Tibial artery (tissue), 4 donors: ENCODE measurements around the gene IFITM2.
"Not testable (repeated sequence)": the region's sequence is repeated elsewhere in the genome, so short reads cannot be mapped to it uniquely, and the experiment has no call there.

Source experiments
- DNase-seq, 2 donors: peaks; one replicate each; pipeline ENCODE4 v3.0.0-alpha.2; 2019
- H3K27ac ChIP-seq, 2 donors: fragments of 200-600 bp; sonication (generic) in 1 of 2; 1 replicate in 1 of 2; 2 replicates in 1 of 2; pipeline ENCODE4 v1.5.1; 2018 to 2019; ENCODE audit warnings: mild to moderate bottlenecking in 1 of 2
- H3K27me3 ChIP-seq, 2 donors: fragments of 200-600 bp; sonication (generic) in 1 of 2; one replicate each; pipeline versions ENCODE4 v1.5.1 to v1.6.0; 2016 to 2019
- H3K36me3 ChIP-seq, 3 donors: fragments of 200-600 bp; sonication (generic) in 2 of 3; one replicate each; pipeline ENCODE4 v1.5.1; 2016 to 2019; ENCODE audit warnings: mild to moderate bottlenecking in 2 of 3
- H3K4me1 ChIP-seq, 4 donors: fragments of 200-600 bp; sonication (generic) in 2 of 4; 1 replicate in 3 of 4; 2 replicates in 1 of 4; pipeline ENCODE4 v1.5.1; 2016 to 2019
- H3K4me3 ChIP-seq, 2 donors: fragments of 200-600 bp; sonication (generic) in 1 of 2; 1 replicate in 1 of 2; 2 replicates in 1 of 2; pipeline ENCODE4 v1.5.1; 2018 to 2019; ENCODE audit warnings: mild to moderate bottlenecking in 2 of 2
- H3K9me3 ChIP-seq, 3 donors: fragments of 200-600 bp; sonication (generic) in 1 of 3; one replicate each; pipeline ENCODE4 v1.5.1; 2016 to 2019
- intact Hi-C: fragments of 100-400 bp; cut with DNase I; formaldehyde crosslinking; loops from one replicate; pipeline ENCODE4 v1.15.0; 2023; ENCODE audit warnings: low total_unique reads
- TF ChIP-seq, protein P1 (sequence below), 2 experiments: fragments of 200-600 bp in 1 of 2; fragments of 450-650 bp in 1 of 2; IDR thresholded peaks; one replicate each; pipeline ENCODE4 v1.5.1; 2017 to 2019; ENCODE audit warnings: antibody characterized with exemption in 2 of 2, mild to moderate bottlenecking in 1 of 2, moderate library complexity in 1 of 2

Gene IFITM2

DNA sequence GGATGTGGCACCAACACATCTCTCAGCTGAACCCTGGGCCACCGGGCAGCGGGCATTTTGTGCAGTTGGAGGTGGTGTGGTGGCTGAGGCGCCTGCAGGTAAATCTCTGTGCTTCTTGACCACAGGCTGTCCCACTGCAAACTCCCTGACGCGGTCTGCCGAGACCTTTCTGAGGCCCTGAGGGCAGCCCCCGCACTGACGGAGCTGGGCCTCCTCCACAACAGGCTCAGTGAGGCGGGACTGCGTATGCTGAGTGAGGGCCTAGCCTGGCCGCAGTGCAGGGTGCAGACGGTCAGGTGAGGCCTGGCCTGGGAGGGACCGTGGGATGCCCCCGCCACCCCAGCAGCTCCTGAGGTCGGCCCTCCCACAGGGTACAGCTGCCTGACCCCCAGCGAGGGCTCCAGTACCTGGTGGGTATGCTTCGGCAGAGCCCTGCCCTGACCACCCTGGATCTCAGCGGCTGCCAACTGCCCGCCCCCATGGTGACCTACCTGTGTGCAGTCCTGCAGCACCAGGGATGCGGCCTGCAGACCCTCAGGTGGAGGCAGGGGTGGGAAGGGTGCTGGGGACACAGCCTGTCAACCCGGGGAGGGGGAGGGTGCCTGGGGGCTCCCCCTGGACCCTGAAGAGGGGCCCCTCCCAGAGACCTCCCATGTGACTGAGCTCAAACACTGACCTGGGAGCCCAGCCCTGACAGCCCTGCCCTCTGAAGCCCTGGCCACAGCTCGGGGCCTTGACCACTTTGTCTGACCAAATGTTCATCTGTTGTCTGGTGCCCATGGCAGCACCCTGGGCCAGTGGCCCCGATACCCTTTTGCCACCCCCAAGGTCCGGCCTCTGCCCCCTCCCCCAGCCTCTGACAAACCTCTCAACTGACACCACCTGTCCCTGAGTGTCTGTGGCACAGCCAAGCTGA lies 23.3 kb upstream of the IFITM2 start:
- intact Hi-C loops = no loop called here
- Histone ChIP-seq H3K4me1 (peaks cover 0 to 35% (median 24%) of the 10 kb centered on the region in 4 donors), H3K4me3 (no peak overlapping the region), H3K27ac (no peak overlapping the region), H3K36me3 (no peaks in the 10 kb centered on the region), H3K27me3 (peaks cover 0 to 69% of the 10 kb centered on the region in 2 donors), H3K9me3 (no peaks in the 10 kb centered on the region)
- peak in 1 of 2 donors; percentile 60 for DNase-seq
- TF ChIP-seq, protein P1, sequence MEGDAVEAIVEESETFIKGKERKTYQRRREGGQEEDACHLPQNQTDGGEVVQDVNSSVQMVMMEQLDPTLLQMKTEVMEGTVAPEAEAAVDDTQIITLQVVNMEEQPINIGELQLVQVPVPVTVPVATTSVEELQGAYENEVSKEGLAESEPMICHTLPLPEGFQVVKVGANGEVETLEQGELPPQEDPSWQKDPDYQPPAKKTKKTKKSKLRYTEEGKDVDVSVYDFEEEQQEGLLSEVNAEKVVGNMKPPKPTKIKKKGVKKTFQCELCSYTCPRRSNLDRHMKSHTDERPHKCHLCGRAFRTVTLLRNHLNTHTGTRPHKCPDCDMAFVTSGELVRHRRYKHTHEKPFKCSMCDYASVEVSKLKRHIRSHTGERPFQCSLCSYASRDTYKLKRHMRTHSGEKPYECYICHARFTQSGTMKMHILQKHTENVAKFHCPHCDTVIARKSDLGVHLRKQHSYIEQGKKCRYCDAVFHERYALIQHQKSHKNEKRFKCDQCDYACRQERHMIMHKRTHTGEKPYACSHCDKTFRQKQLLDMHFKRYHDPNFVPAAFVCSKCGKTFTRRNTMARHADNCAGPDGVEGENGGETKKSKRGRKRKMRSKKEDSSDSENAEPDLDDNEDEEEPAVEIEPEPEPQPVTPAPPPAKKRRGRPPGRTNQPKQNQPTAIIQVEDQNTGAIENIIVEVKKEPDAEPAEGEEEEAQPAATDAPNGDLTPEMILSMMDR (IDR thresholded peaks at IDR 0.05) = no peak

DNA sequence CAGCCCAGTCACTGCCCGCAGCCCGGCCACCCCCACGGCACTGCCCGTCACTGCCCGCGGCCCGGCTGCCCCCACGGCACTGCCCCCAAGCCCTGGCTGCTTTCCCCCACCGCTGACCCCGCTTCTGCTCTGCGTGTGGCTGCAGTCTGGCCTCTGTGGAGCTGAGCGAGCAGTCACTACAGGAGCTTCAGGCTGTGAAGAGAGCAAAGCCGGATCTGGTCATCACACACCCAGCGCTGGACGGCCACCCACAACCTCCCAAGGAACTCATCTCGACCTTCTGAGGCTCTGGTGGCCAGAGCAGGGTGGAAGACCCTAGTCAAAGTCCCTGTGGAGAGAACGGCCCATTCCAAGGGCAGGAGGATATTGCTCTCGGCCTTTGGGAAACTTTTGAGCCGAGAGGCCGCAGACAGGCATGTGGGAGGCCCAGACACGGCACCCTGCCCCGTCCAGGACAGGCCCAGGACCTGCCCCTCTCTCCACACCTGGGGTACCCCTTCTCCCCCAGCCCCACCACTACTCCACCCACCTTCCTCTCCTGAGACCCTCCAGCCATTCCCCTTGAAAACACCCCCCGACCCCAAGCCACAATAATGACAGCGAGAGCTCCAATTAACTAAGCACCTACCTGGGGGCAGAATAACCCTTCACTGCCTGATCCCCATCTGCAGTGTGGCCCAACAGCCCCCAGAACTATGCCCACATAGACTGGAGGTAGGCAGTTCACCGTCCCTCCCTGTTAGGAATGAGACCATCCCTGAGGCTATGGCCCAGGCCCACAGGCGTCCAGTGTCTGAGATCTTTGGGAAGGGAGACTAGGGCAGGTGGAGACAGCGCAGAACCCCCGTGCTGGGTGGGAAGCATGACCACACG lies 22.4 kb upstream of the IFITM2 start:
- H3K27me3 ChIP-seq = peaks cover 0 to 60% of the 10 kb centered on the region in 2 donors
- peak in 1 of 2 donors; percentile 49 for DNase-seq
- H3K4me1 ChIP-seq = peaks cover 0 to 34% (median 24%) of the 10 kb centered on the region in 4 donors
- no peak overlapping the region for H3K27ac ChIP-seq
- TF ChIP-seq, protein P1 (IDR thresholded peaks at IDR 0.05) = no peak
- H3K4me3 ChIP-seq = no peak overlapping the region
- intact Hi-C loops = no loop called here
- H3K36me3 ChIP-seq = no peaks in the 10 kb centered on the region
- no peaks in the 10 kb centered on the region for H3K9me3 ChIP-seq

DNA sequence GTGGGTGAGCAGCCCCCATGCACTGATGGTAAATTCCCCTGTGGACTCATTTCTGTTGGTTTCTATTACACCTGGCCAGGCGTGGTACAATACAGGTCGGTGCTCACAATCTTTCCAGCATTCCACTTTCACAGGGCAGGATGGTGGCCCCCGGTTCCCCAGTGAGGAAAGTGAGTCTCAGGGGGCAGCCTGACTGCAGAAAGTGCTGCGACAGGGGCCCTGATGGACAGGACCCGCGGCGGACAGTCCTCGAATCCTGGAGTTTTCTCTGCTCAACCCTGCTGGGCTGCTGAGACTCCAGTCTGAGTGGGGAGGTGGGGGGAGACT lies 21.8 kb upstream of the IFITM2 start:
- peaks cover 0 to 3% (median 0%) of the 10 kb centered on the region in 3 donors for H3K36me3 ChIP-seq
- intact Hi-C loops = no loop called here
- peaks cover 0 to 54% of the 10 kb centered on the region in 2 donors for H3K27me3 ChIP-seq
- DNase-seq = peak in 1 of 2 donors; percentile 43
- H3K4me3 ChIP-seq = no peak overlapping the region
- no peak overlapping the region for H3K27ac ChIP-seq
- peaks cover 0 to 28% (median 23%) of the 10 kb centered on the region in 4 donors for H3K4me1 ChIP-seq
- TF ChIP-seq, protein P1 (IDR thresholded peaks at IDR 0.05) = no peak
- H3K9me3 ChIP-seq = no peaks in the 10 kb centered on the region

DNA sequence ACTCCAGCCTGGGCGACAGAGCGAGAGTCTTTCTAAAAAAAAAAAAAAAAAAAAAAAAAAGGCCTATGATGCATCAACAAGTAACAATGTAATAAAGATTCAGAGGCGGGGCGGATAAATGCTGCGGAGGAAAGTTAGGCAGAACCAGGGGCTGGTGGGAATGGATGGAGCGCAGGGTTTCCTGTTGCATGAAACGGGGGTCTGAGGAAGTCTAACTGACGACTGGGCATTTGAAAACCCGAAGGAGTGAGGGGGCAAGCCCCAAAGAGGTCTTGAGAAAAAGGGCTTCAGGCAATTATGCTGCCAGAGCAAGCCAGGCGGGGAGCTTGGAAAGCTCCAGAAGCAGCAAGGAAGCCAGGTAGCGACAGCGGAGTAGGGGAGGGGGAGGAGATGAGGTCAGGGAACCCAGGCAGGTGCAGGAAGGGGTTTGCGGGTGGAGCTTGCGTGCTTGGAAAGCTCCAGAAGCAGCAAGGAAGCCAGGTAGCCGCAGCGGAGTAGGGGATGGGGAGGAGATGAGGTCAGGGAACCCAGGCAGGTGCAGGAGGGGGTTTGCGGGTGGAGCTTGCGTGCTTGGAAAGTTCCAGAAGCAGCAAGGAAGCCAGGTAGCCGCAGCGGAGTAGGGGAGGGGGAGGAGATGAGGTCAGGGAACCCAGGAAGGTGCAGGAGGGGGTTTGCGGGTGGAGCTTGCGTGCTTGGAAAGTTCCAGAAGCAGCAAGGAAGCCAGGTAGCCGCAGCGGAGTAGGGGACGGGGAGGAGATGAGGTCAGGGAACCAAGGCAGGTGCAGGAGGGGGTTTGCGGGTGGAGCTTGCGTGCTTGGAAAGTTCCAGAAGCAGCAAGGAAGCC lies 20.4 kb upstream of the IFITM2 start:
- DNase-seq = peak in 1 of 2 donors; percentile 49
- H3K9me3 ChIP-seq, intact Hi-C loops, H3K4me3 ChIP-seq, H3K27ac ChIP-seq: not testable (repeated sequence)
- Histone ChIP-seq H3K4me1 (peaks cover 0 to 21% (median 18%) of the 10 kb centered on the region in 4 donors), H3K27me3 (peaks cover 0 to 41% of the 10 kb centered on the region in 2 donors), H3K36me3 (peaks cover 0 to 11% (median 4%) of the 10 kb centered on the region in 3 donors)

DNA sequence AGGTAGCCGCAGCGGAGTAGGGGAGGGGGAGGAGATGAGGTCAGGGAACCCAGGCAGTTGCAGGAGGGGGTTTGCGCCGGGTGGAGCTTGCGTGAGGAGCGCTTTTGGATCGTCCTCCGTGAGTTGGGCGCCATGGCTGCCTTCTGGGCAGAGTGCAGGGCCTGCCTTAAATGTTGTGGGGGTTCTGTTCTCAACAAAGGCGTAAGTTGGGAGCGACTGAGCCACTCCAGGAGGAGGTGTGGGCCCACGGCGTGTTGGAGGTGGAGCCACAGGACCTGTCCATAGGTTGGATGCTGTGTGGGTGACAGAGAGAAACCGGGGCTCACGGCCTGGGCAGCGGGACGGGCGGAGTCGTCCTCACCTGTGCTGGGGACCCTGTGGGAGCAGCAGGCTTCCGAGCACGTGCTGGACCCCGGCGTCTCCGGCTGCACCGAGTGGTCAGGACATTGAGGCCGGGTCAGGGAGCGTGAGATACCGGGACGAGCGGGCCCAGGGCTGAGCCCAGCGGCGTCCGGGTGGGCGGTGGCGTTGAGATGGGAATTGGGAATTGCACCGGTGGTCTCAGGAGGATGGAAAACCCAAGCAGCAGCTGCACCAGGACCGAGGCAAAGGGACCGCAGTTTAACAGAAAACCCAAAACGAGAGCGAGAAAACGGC lies 19.7 kb upstream of the IFITM2 start:
- peak overlapping the region; percentile 57 to 79 for H3K27ac ChIP-seq
- H3K9me3 ChIP-seq = no peaks in the 10 kb centered on the region
- peaks cover 0 to 21% (median 18%) of the 10 kb centered on the region in 4 donors for H3K4me1 ChIP-seq
- DNase-seq = peak; percentile 23 to 66
- intact Hi-C loops = no loop called here
- peak overlapping the region; percentile 69 to 95 for H3K4me3 ChIP-seq
- H3K27me3 ChIP-seq = peaks cover 0 to 33% of the 10 kb centered on the region in 2 donors
- peaks cover 0 to 19% (median 5%) of the 10 kb centered on the region in 3 donors for H3K36me3 ChIP-seq
- TF ChIP-seq, protein P1 (IDR thresholded peaks at IDR 0.05) = no peak
